IMR-90 (cell line): ENCODE data around the gene TSPAN17. TPM values are rescaled to one million over a fixed set of nuclear protein-coding genes. Genes with fewer than 3 reads are reported as not detected.

Experiments used
- ATAC-seq: fragments of 200-7000 bp; cut with Tn5 transposase; 2 replicates; pipeline ENCODE4 v1.9.1; 2020; ENCODE audit warnings: low read depth, mild to moderate bottlenecking, moderate library complexity
- BruUV-seq: library from RNA; stranded (reverse); fragments of 400-500 nt; replicated peaks from 2 replicates; lab custom pipeline; 2021; lab: Mats Ljungman, UMichigan
- CTCF ChIA-PET: fragments of 300-600 bp; formaldehyde crosslinking; extraction: SDS; loops from one replicate; lab custom pipeline; 2021; ENCODE audit warnings: antibody characterized with exemption; lab: Yijun Ruan, JAX
- POLR2A ChIA-PET: fragments of 300-600 bp; sonication (Branson Sonifier 250); formaldehyde crosslinking; loops from one replicate; lab custom pipeline; 2022; ENCODE audit warnings: antibody characterized with exemption; ENCODE audit not compliant: unreplicated experiment; lab: Charles Lee
- DNase-seq: peaks from one replicate; pipeline ENCODE4 v3.0.0; 2013
- H2AFZ ChIP-seq: replicated peaks from 2 replicates; pipeline ENCODE3; 2013; ENCODE audit warnings: low read length, mild to moderate bottlenecking; ENCODE audit not compliant: poor library complexity
- H2AK5ac ChIP-seq: 2 replicates; pipeline ENCODE4 v1.6.1; 2013; ENCODE audit warnings: low read depth, low read length, inconsistent platforms
- H2AK9ac ChIP-seq: replicated peaks from 2 replicates; pipeline ENCODE3; 2013; ENCODE audit warnings: mild to moderate bottlenecking, low read depth, low read length, moderate library complexity; ENCODE audit not compliant: poor library complexity
- H2BK120ac ChIP-seq: 2 replicates; pipeline ENCODE4 v1.6.1; 2013; ENCODE audit warnings: low read depth, low read length, inconsistent platforms
- H2BK15ac ChIP-seq: 3 replicates; pipeline ENCODE4 v1.6.1; 2013; ENCODE audit warnings: low read depth, low read length, inconsistent platforms
- H2BK20ac ChIP-seq: 2 replicates; pipeline ENCODE4 v1.6.1; 2013; ENCODE audit warnings: low read depth, mild to moderate bottlenecking, inconsistent platforms, low read length, moderate library complexity
- H2BK5ac ChIP-seq: 2 replicates; pipeline ENCODE4 v1.6.1; 2013; ENCODE audit warnings: mild to moderate bottlenecking, low read depth, low read length, inconsistent platforms; ENCODE audit not compliant: poor library complexity, severe bottlenecking
- H3K14ac ChIP-seq: replicated peaks from 2 replicates; pipeline ENCODE4 v1.6.1; 2013; ENCODE audit warnings: low read depth, low read length, inconsistent platforms
- H3K18ac ChIP-seq: 2 replicates; pipeline ENCODE4 v1.6.1; 2013; ENCODE audit warnings: low read depth, low read length, control low read depth
- H3K23ac ChIP-seq: 2 replicates; pipeline ENCODE4 v1.6.1; 2013; ENCODE audit warnings: low read depth, low read length, inconsistent platforms
- H3K27ac ChIP-seq: 2 replicates; pipeline ENCODE4 v1.5.1; 2013; ENCODE audit warnings: mild to moderate bottlenecking, control low read depth, low read length; ENCODE audit not compliant: insufficient read depth
- H3K27me3 ChIP-seq: 2 replicates; pipeline ENCODE4 v1.6.1; 2013; ENCODE audit warnings: low read length; ENCODE audit not compliant: control insufficient read depth, insufficient read depth
- H3K36me3 ChIP-seq: 2 replicates; pipeline ENCODE4 v1.6.1; 2013; ENCODE audit warnings: low read length, mixed read lengths; ENCODE audit not compliant: control insufficient read depth, insufficient read depth
- H3K4ac ChIP-seq: 2 replicates; pipeline ENCODE4 v1.6.1; 2013; ENCODE audit warnings: low read depth, low read length, inconsistent platforms
- H3K4me1 ChIP-seq: 2 replicates; pipeline ENCODE4 v1.6.1; 2013; ENCODE audit warnings: low read length, mixed read lengths; ENCODE audit not compliant: control insufficient read depth, insufficient read depth
- H3K4me2 ChIP-seq: 2 replicates; pipeline ENCODE4 v1.6.1; 2013; ENCODE audit warnings: low read depth, mild to moderate bottlenecking, control low read depth, low read length, moderate library complexity
- H3K4me3 ChIP-seq: 2 replicates; pipeline ENCODE4 v1.5.1; 2013; ENCODE audit warnings: low read depth, mild to moderate bottlenecking, control low read depth, low read length, moderate library complexity; ENCODE audit not compliant: insufficient read depth
- H3K56ac ChIP-seq: 2 replicates; pipeline ENCODE4 v1.6.1; 2013; ENCODE audit warnings: low read length, inconsistent platforms; ENCODE audit not compliant: insufficient read depth; ENCODE audit errors: extremely low read depth
- H3K79me1 ChIP-seq, 2 experiments: 2 replicates each; pipeline ENCODE4 v1.6.1; 2013; ENCODE audit warnings: low read length in 2 of 2, inconsistent platforms in 1 of 2, low read depth in 1 of 2
- H3K9ac ChIP-seq: 2 replicates; pipeline ENCODE4 v1.6.1; 2013; ENCODE audit warnings: low read depth, low read length, control low read depth
- H3K9me1 ChIP-seq: 2 replicates; pipeline ENCODE4 v1.6.1; 2013; ENCODE audit warnings: low read length, inconsistent platforms; ENCODE audit not compliant: insufficient read depth
- H3K9me3 ChIP-seq: 2 replicates; pipeline ENCODE4 v1.6.1; 2013; ENCODE audit warnings: low read length; ENCODE audit not compliant: control insufficient read depth, insufficient read depth
- H4K20me1 ChIP-seq: 2 replicates; pipeline ENCODE4 v1.6.1; 2013; ENCODE audit warnings: low read length, inconsistent platforms; ENCODE audit not compliant: insufficient read depth
- H4K5ac ChIP-seq: 2 replicates; pipeline ENCODE4 v1.6.1; 2013; ENCODE audit warnings: mild to moderate bottlenecking, low read depth, low read length, control low read depth
- H4K8ac ChIP-seq, 2 experiments: 2 replicates each; pipeline ENCODE4 v1.6.1; 2013; ENCODE audit warnings: low read depth in 2 of 2, low read length in 2 of 2, control low read depth in 1 of 2, inconsistent platforms in 1 of 2
- H4K91ac ChIP-seq: 2 replicates; pipeline ENCODE4 v1.6.1; 2013; ENCODE audit warnings: low read depth, low read length, inconsistent platforms; ENCODE audit not compliant: insufficient read depth
- CEBPB ChIP-seq: IDR thresholded peaks from 2 replicates; pipeline ENCODE4 v1.6.1; 2012; ENCODE audit warnings: low read depth, low read length, improper control_type of control experiment
- CHD1 ChIP-seq: IDR thresholded peaks from 2 replicates; pipeline ENCODE4 v1.6.1; 2012; ENCODE audit warnings: low read depth, low read length, improper control_type of control experiment
- FOS ChIP-seq: fragments of 150-350 bp; IDR thresholded peaks from 2 replicates; pipeline ENCODE4 v1.6.1; 2016; ENCODE audit warnings: low read depth, low read length
- MAFK ChIP-seq: IDR thresholded peaks from 2 replicates; pipeline ENCODE4 v1.6.1; 2012; ENCODE audit warnings: low read depth, low read length, improper control_type of control experiment
- MAZ ChIP-seq: IDR thresholded peaks from 2 replicates; pipeline ENCODE4 v1.6.1; 2012; ENCODE audit warnings: low read depth, mild to moderate bottlenecking, low read length, improper control_type of control experiment, moderate library complexity, borderline replicate concordance
- NFE2L2 ChIP-seq: fragments of 150-350 bp; IDR thresholded peaks from 2 replicates; pipeline ENCODE4 v1.6.1; 2016; ENCODE audit warnings: low read depth, mild to moderate bottlenecking, low read length
- WGBS, 2 experiments: methylation state at CpG; one replicate each; pipeline versions ENCODE4 v1.1.5 to v1.1.7; 2013; ENCODE audit warnings: missing lambda C conversion rate in 2 of 2; ENCODE audit not compliant: insufficient read length in 1 of 2; ENCODE audit errors: extremely low coverage in 2 of 2; 5-methylcytosine and 5-hydroxymethylcytosine counted together
- dilution Hi-C: fragments of 300-500 bp; cut with HindIII; formaldehyde crosslinking; loops from one replicate; pipeline ENCODE4 v1.14.3; 2018; ENCODE audit warnings: low sequenced_read_pairs; ENCODE audit not compliant: unreplicated experiment
- in situ Hi-C: fragments of 300-500 bp; cut with MboI; formaldehyde crosslinking; loops from 3 replicates; pipeline ENCODE4 v1.14.3; 2019; ENCODE audit warnings: low sequenced_read_pairs, inconsistent platforms, mixed read lengths
- intact Hi-C: fragments of 100-400 bp; cut with micrococcal nuclease; formaldehyde crosslinking; loops from 2 replicates; pipeline ENCODE4 v1.10.0; 2022
- polyA plus RNA-seq, 3 experiments: library from polyadenylated mRNA; depleted of rRNA; stranded (reverse); fragments of >200 nt; gene quantifications; 2 replicates each; pipeline ENCODE4 v1.2.3, GENCODE V29; 2012; ENCODE audit warnings: low replicate concordance in 1 of 3
- total RNA-seq: library from RNA; depleted of rRNA; stranded (reverse); fragments of >200 nt; gene quantifications from 2 replicates; pipeline ENCODE4 v1.2.3, GENCODE V29; 2012

Gene TSPAN17
- total and polyA plus RNA-seq, 2 of the 4 experiments (the other 2 are of a cell fraction), result 34.2 to 41.6 TPM

- ChIA-PET POLR2A (no interaction called here), CTCF (interaction anchor here (0.6 to 1.5 kb wide), 2 partner anchors 11 to 16 kb away, joined by 5 to 6 read pairs; no protein-coding TSS in a partner anchor)
- Histone ChIP-seq H4K5ac (no peak overlapping the region), H3K18ac (no peak overlapping the region), H3K36me3 (no peaks in the 10 kb centered on the region), H3K79me1 (no peaks in the 10 kb centered on the region), H2AFZ (peak overlapping the region; percentile 51), H3K14ac (no peak overlapping the region), H3K9ac (no peak overlapping the region), H2AK5ac (no peak overlapping the region), H3K4me3 (no peak overlapping the region), H3K27me3 (peaks cover 46% of the 10 kb centered on the region), H2BK15ac (no peak overlapping the region), H2BK20ac (no peak overlapping the region), H3K4ac (no peak overlapping the region), H3K9me3 (no peaks in the 10 kb centered on the region), H4K8ac (no peak overlapping the region), H4K91ac (no peak overlapping the region), H3K56ac (no peak overlapping the region), H2BK120ac (no peak overlapping the region), H4K20me1 (no peaks in the 10 kb centered on the region), H3K9me1 (no peaks in the 10 kb centered on the region), H3K23ac (no peak overlapping the region), H3K27ac (no peak overlapping the region), H3K4me2 (no peak overlapping the region), H2AK9ac (peak overlapping the region; percentile 50), H2BK5ac (no peak overlapping the region), H3K4me1 (no peaks in the 10 kb centered on the region)
- in situ Hi-C loops, result no loop called here
- intact Hi-C loops, result no loop called here
- DNase-seq (peak; percentile 16), ATAC-seq (no peak)
- dilution Hi-C loops, result no loop called here
- WGBS, 2 experiments, result 49% methylated on average over 6 of the region's 10 CpGs; no CpG with 5 or more reads in 1 of the 2 experiments
- no TSS peak for BruUV-seq
- 0 out of 2 replicates have a peak, but pooled peaks have one; percentile 2 for TF ChIP-seq MAFK
- TF ChIP-seq FOS, result no peak
- no peak for TF ChIP-seq CHD1
- no peak for TF ChIP-seq MAZ
- TF ChIP-seq NFE2L2, result peak; percentile 28; the same call in 1 of the 2 replicates
- TF ChIP-seq CEBPB, result no peak
Observed at GRCh38 chr5:176676361-176676824, 29.1 kb downstream of the TSPAN17 start.
